Activated naive CD4-positive, alpha-beta T cell treated with anti-CD3 and anti-CD28 coated beads, Interleukin-2, amount 10 ng/mL, durations not matched to agents 7 days and 5 days (primary cell): Measurements from ENCODE around the gene EXOSC1.
"Not testable (repeated sequence)": the region's sequence is repeated elsewhere in the genome, so short reads cannot be mapped to it uniquely, and the experiment has no call there.

Experiments used
- CTCF ChIA-PET: fragments of 350-600 bp; sonication (Branson Sonifier 250); formaldehyde crosslinking; loops from one replicate; lab custom pipeline; 2021; ENCODE audit warnings: antibody characterized with exemption; lab: Charles Lee
- DNase-seq: peaks from one replicate; pipeline ENCODE4 v3.0.0-alpha.2; 2020
- H3K27ac Mint-ChIP-seq: one replicate; pipeline ENCODE4 v1.8.0; 2021; ENCODE audit warnings: mild to moderate bottlenecking, moderate library complexity, mixed read lengths
- H3K27me3 Mint-ChIP-seq: one replicate; pipeline ENCODE4 v1.8.0; 2021; ENCODE audit warnings: mild to moderate bottlenecking, mixed read lengths
- H3K36me3 Mint-ChIP-seq: one replicate; pipeline ENCODE4 v1.8.0; 2021; ENCODE audit warnings: mixed read lengths
- H3K4me1 Mint-ChIP-seq: one replicate; pipeline ENCODE4 v1.8.0; 2021; ENCODE audit warnings: mixed read lengths
- H3K4me3 Mint-ChIP-seq: one replicate; pipeline ENCODE4 v1.8.0; 2021; ENCODE audit warnings: mild to moderate bottlenecking, moderate library complexity, mixed read lengths
- H3K9me3 Mint-ChIP-seq: one replicate; pipeline ENCODE4 v1.8.0; 2021; ENCODE audit warnings: mixed read lengths

EXOSC1 gene, protein sequence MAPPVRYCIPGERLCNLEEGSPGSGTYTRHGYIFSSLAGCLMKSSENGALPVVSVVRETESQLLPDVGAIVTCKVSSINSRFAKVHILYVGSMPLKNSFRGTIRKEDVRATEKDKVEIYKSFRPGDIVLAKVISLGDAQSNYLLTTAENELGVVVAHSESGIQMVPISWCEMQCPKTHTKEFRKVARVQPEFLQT

GRCh38 chr10:97445722-97446639 lies at the start of gene EXOSC1, which contains the start of gene ZDHHC16:
Gene EXOSC1 (minus strand): TSS chr10:97446006. CDS start chr10:97445985, 21 bp downstream.
Gene ZDHHC16 (plus strand): TSS chr10:97446175. CDS start chr10:97451676, 5,501 bp downstream.
- Mint-ChIP-seq H3K27me3 (no peaks in the 10 kb centered on the region), H3K27ac (peak within 1 kb of the TSS; percentile 90), H3K36me3 (peaks cover 24% of the 10 kb centered on the region), H3K4me1 (peaks cover 60% of the 10 kb centered on the region), H3K4me3 (peak within 1 kb of the TSS; percentile 88), H3K9me3 (no peaks in the 10 kb centered on the region)
- peak; percentile 95 for DNase-seq
- CTCF ChIA-PET, result interaction anchor here (0.6 to 5.1 kb wide), 3 partner anchors 15 to 167 kb away, joined by 3 to 27 read pairs (median 4); no protein-coding TSS in a partner anchor

- peaks cover 6% of the 10 kb centered on the region for H3K36me3 Mint-ChIP-seq
- H3K27me3 Mint-ChIP-seq, result peaks cover 16% of the 10 kb centered on the region
- peak overlapping the region; percentile 64 for H3K27ac Mint-ChIP-seq
- peaks cover 45% of the 10 kb centered on the region for H3K4me1 Mint-ChIP-seq
- peak; percentile 28 for DNase-seq
- H3K4me3 Mint-ChIP-seq, result no peak overlapping the region
- CTCF ChIA-PET, result interaction anchor here (0.8 to 1.3 kb wide), 4 partner anchors 30 to 91 kb away, joined by 3 to 4 read pairs (median 4); no protein-coding TSS in a partner anchor
- H3K9me3 Mint-ChIP-seq, result no peaks in the 10 kb centered on the region
Measured at GRCh38 chr10:97494863-97495506, 49.2 kb upstream of the EXOSC1 start.

DNA sequence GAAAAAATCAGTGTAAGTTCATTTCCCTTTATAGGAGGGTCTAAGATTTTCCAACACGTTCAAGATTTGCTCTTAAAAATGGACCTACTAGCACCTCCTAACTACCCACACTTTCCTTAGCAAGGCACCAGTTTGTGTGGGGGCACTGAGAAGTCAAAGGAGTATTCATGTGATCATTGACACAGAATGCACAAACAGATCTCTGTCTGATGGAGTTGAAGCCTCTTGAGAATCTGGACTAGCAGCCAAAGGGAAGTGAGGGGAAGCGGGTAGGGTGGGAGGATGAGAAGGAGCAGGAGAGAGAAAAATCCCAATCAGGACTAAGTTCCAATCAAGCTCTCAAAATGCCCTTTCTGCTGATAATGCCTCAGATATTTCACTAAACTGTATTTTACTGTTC lies 48.3 kb upstream of the EXOSC1 start:
- CTCF ChIA-PET, result interaction anchor here (1.1 to 1.2 kb wide), 2 partner anchors 33 to 42 kb away, joined by 3 read pairs; no protein-coding TSS in a partner anchor
- peaks cover 46% of the 10 kb centered on the region for H3K4me1 Mint-ChIP-seq
- DNase-seq, result no peak
- no peak overlapping the region for H3K27ac Mint-ChIP-seq
- peaks cover 7% of the 10 kb centered on the region for H3K36me3 Mint-ChIP-seq
- H3K9me3 Mint-ChIP-seq, result no peaks in the 10 kb centered on the region
- H3K4me3 Mint-ChIP-seq, result no peak overlapping the region
- H3K27me3 Mint-ChIP-seq, result peaks cover 8% of the 10 kb centered on the region

- Mint-ChIP-seq H3K4me3 (no peak overlapping the region), H3K36me3 (peaks cover 7% of the 10 kb centered on the region), H3K27me3 (no peaks in the 10 kb centered on the region), H3K4me1 (peaks cover 24% of the 10 kb centered on the region), H3K9me3 (no peaks in the 10 kb centered on the region), H3K27ac (no peak overlapping the region)
- CTCF ChIA-PET, result no interaction called here
- DNase-seq, result no peak
Measured at GRCh38 chr10:97490592-97490991, 44.8 kb upstream of the EXOSC1 start.

DNA sequence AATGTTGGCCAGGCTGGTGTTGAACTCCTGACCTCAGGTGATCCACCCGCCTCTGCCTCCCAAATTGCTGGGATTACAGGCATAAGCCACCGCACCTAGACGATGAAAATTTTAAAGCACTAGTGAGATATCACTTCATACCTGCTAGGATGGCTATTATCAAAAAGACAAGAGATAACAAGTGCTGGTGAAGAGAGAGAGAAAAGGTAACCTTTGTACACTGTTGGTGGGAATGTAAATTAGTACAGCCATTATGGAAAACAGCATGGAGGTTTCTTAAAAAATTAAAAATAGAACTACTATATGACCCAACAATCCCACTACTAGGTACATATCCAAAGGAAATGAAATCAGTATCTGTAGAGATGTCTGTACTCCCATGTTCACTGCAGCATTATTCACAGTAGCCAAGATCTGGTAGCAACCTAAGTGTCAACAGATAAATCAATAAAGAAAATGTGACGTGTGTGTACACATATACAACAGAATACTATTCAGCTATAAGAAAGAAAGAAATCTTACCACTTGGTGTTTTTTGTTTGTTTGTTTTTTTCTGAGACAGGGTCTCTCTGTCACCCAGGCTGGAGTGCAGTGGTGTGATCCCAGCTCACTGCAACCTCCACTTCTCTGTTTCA lies 40.0 kb upstream of the EXOSC1 start:
- DNase-seq, result no peak
- H3K9me3 Mint-ChIP-seq, result no peaks in the 10 kb centered on the region
- H3K4me1 Mint-ChIP-seq, result peaks cover 7% of the 10 kb centered on the region
- CTCF ChIA-PET, result no interaction called here
- no peak overlapping the region for H3K4me3 Mint-ChIP-seq
- H3K27ac Mint-ChIP-seq, result no peak overlapping the region
- no peaks in the 10 kb centered on the region for H3K27me3 Mint-ChIP-seq
- peaks cover 8% of the 10 kb centered on the region for H3K36me3 Mint-ChIP-seq

DNA sequence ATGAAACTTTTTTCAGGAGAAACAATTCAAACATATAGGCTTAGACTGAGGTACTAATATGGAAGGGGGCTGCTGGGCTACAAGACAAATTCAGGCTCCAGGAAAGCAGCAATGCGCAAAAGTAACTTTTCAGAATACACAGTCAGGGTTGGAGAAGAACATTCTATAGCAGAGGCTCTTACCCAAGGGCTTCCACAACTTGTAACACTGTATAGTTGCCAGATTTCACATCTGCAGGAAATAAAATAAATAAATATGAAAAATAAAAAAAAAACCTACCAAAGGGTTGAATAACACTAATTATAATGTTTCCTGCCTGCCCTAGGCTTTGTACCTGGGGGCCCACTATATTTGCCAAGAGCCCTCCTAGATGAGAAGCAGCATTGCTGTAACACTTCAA lies 38.1 kb upstream of the EXOSC1 start:
- Mint-ChIP-seq H3K4me1 (peaks cover under 1% of the 10 kb centered on the region), H3K9me3 (no peaks in the 10 kb centered on the region), H3K27me3 (no peaks in the 10 kb centered on the region), H3K36me3 (peaks cover 20% of the 10 kb centered on the region), H3K4me3 (no peak overlapping the region), H3K27ac (no peak overlapping the region)
- no peak for DNase-seq
- CTCF ChIA-PET, result interaction anchor here (0.9 kb wide), 1 partner anchor 20 kb away, joined by 3 read pairs; no protein-coding TSS in a partner anchor

- Mint-ChIP-seq H3K27ac (no peak overlapping the region), H3K4me3 (no peak overlapping the region), H3K9me3 (no peaks in the 10 kb centered on the region), H3K36me3 (peaks cover 20% of the 10 kb centered on the region), H3K27me3 (no peaks in the 10 kb centered on the region), H3K4me1 (no peaks in the 10 kb centered on the region)
- DNase-seq, result no peak
- CTCF ChIA-PET, result no interaction called here
Measured at GRCh38 chr10:97483506-97483905, 37.7 kb upstream of the EXOSC1 start.

DNA sequence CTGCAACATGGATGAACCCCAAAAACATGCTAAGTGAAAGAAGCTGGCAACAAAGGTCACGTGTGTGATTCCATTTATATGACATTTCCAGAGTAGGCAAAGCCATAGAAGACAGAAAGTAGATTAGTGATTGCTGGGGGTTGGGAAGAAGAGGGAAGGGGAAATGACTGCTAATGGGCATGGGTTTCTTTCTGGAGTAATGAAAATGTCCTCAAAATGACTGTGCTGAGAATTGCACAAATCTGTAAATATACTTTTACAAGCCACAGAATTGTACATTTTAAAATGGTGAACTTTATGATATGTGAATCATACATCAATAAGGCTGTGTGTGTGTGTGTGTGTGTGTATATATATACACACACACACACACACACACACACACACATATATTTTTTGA lies 36.6 kb upstream of the EXOSC1 start:
- H3K36me3 Mint-ChIP-seq, result peaks cover 28% of the 10 kb centered on the region
- H3K27ac Mint-ChIP-seq, result no peak overlapping the region
- H3K27me3 Mint-ChIP-seq, result no peaks in the 10 kb centered on the region
- no peak for DNase-seq
- no peak overlapping the region for H3K4me3 Mint-ChIP-seq
- CTCF ChIA-PET, result interaction anchor here (1.0 kb wide), 1 partner anchor 76 kb away, joined by 3 read pairs; no protein-coding TSS in a partner anchor
- H3K4me1 Mint-ChIP-seq, result no peaks in the 10 kb centered on the region
- H3K9me3 Mint-ChIP-seq, result no peaks in the 10 kb centered on the region

DNA sequence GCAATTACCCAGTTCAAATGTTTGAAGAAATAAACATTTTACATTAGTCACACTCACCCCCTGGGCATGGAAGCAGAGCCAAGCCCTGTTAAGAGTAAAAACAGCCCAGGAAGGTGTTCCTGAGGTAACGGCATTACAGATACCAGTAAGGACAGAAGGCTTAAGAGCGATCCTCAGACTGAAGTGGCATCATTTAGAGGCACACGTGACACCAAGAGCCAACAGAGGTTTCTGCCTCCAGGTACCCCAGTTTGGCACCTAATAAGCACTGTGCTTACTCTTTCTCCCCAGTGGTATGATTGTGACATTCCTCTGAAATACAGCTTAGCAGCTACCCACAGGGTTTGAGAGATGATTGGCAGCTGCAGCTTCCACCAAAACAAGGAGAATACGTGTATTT lies 35.3 kb upstream of the EXOSC1 start:
- Mint-ChIP-seq H3K4me1 (no peaks in the 10 kb centered on the region), H3K4me3 (no peak overlapping the region), H3K27ac (no peak overlapping the region), H3K9me3 (no peaks in the 10 kb centered on the region), H3K36me3 (peaks cover 36% of the 10 kb centered on the region), H3K27me3 (no peaks in the 10 kb centered on the region)
- DNase-seq, result no peak
- CTCF ChIA-PET, result no interaction called here

- H3K9me3 Mint-ChIP-seq, result no peaks in the 10 kb centered on the region
- CTCF ChIA-PET, result no interaction called here
- peaks cover 44% of the 10 kb centered on the region for H3K36me3 Mint-ChIP-seq
- H3K27ac Mint-ChIP-seq, result no peak overlapping the region
- no peaks in the 10 kb centered on the region for H3K27me3 Mint-ChIP-seq
- H3K4me1 Mint-ChIP-seq, result no peaks in the 10 kb centered on the region
- DNase-seq, result no peak
- H3K4me3 Mint-ChIP-seq, result no peak overlapping the region
Measured at GRCh38 chr10:97479939-97480338, 34.1 kb upstream of the EXOSC1 start.

DNA sequence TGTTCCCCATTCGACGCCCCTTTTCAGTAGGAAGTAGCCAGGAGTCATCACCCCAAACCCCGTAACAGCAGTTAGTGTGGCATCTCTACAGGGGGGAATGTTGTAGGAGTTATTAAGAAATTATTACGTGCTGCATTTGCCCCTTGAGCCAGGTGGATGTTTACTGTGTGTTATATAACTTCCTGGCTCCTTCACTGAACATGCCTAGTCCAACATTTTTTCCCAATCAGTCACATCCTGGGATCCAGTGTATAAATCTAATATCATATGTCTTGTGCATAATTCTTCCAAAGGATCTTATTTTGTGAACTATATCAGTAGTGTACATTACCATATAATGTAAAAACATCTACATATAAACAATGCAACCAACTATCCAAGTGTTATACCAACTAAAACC lies 33.6 kb upstream of the EXOSC1 start:
- H3K27ac Mint-ChIP-seq, H3K4me3 Mint-ChIP-seq, H3K9me3 Mint-ChIP-seq, H3K4me1 Mint-ChIP-seq, CTCF ChIA-PET, DNase-seq, H3K27me3 Mint-ChIP-seq: not testable (repeated sequence)
- H3K36me3 Mint-ChIP-seq, result peaks cover 47% of the 10 kb centered on the region

- Mint-ChIP-seq H3K4me3 (no peak overlapping the region), H3K27me3 (no peaks in the 10 kb centered on the region), H3K4me1 (no peaks in the 10 kb centered on the region), H3K36me3 (peaks cover 52% of the 10 kb centered on the region), H3K27ac (no peak overlapping the region), H3K9me3 (no peaks in the 10 kb centered on the region)
- CTCF ChIA-PET, result interaction anchor here (1.0 to 1.1 kb wide), 3 partner anchors 10 to 78 kb away, joined by 3 to 5 read pairs (median 3); no protein-coding TSS in a partner anchor
- DNase-seq, result no peak
Measured at GRCh38 chr10:97475936-97476594, 30.3 kb upstream of the EXOSC1 start.

DNA sequence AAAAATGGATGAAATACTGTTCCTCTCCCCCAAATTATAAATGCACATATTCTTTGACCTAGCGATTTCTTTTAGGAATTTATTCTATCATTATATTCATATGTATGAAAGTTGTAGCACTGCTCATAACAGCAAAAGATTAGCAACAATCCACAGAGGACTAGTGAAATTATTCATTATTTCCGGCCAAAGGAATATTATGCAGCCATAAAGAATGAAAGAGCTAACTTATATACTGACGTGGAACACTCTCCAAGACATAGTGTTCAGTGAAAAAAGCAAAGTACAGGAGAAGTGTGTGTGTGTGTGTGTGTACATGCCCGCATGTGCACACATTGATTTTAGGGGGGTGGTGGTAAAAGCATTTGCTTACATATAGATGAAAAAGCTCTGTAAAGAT lies 29.1 kb upstream of the EXOSC1 start:
- Mint-ChIP-seq H3K27me3 (no peaks in the 10 kb centered on the region), H3K4me1 (no peaks in the 10 kb centered on the region), H3K27ac (no peak overlapping the region), H3K36me3 (peaks cover 54% of the 10 kb centered on the region), H3K4me3 (no peak overlapping the region), H3K9me3 (no peaks in the 10 kb centered on the region)
- no peak for DNase-seq
- CTCF ChIA-PET, result interaction anchor here (0.8 kb wide), 1 partner anchor 79 kb away, joined by 3 read pairs; no protein-coding TSS in a partner anchor
